ENCODE measurements around the gene PIK3CD. TPM values are rescaled to one million over a fixed set of nuclear protein-coding genes. Genes with fewer than 3 reads are reported as not detected.

The PIK3CD gene
- total and polyA plus RNA-seq, 2 experiments from 2014 or later: 6.6 to 32.1 TPM

GRCh38 chr1:9722378-9722749 lies 70.8 kb downstream of the PIK3CD start:
- DNase-seq (ENCODE audit: low spot score) (no peak), ATAC-seq (no peak)
- no peak for TF ChIP-seq ZNF331 (CRISPR knock-in tag; IDR thresholded peaks at IDR 0.05; ENCODE audit: low read depth)
- no peak for TF ChIP-seq ETS1 (IDR thresholded peaks at IDR 0.05)
- no peak for TF ChIP-seq POLR2AphosphoS5 (IDR thresholded peaks at IDR 0.05; ENCODE audit: low read depth)
- no peak for TF ChIP-seq REST (IDR thresholded peaks at IDR 0.05; ENCODE audit: unreplicated experiment)
- no peak for TF ChIP-seq ZNF114 (CRISPR knock-in tag; IDR thresholded peaks at IDR 0.05)
- no peak for TF ChIP-seq ZNF462 (CRISPR knock-in tag; IDR thresholded peaks at IDR 0.05)
- no peak for TF ChIP-seq STAT1 (IDR thresholded peaks at IDR 0.05; ENCODE audit: unreplicated experiment)
- no peak for TF ChIP-seq EZH2phosphoT487 (IDR thresholded peaks at IDR 0.05; ENCODE audit: unreplicated experiment)
- TF ChIP-seq CTCF (conservative IDR thresholded peaks at IDR 0.05; ENCODE audit: low read depth in 2 of 2): no peak
- no peak for TF ChIP-seq CREB1 (CRISPR knock-in tag; IDR thresholded peaks at IDR 0.05; ENCODE audit: low read depth)
- TF ChIP-seq NANOG (IDR thresholded peaks at IDR 0.05; ENCODE audit: borderline replicate concordance): no peak
- TF ChIP-seq JUNB (IDR thresholded peaks at IDR 0.05; ENCODE audit: unreplicated experiment): no peak
- TF ChIP-seq EZH2 (IDR thresholded peaks at IDR 0.05; ENCODE audit: low read depth, unreplicated experiment): no peak
- H3K4me2 ChIP-seq: no peak overlapping the region
- H4K20me1 ChIP-seq (replicated peaks; ENCODE audit: insufficient read depth): no peaks in the 10 kb centered on the region
- no peak overlapping the region for H3K4me3 Mint-ChIP-seq
- H3K4me1 Mint-ChIP-seq: peaks cover 10% of the 10 kb centered on the region
- peaks cover 11% of the 10 kb centered on the region for H3F3A ChIP-seq (replicated peaks; ENCODE audit: low read depth)
- H3K4me3 ChIP-seq: no peak overlapping the region
- H3K27ac Mint-ChIP-seq: no peak overlapping the region
- no peaks in the 10 kb centered on the region for H3K79me2 ChIP-seq (replicated peaks; ENCODE audit: insufficient read depth)
- no peaks in the 10 kb centered on the region for H3K9me2 ChIP-seq (ENCODE audit: insufficient read depth)
- H3K27me3 ChIP-seq (ENCODE audit: insufficient read depth): no peaks in the 10 kb centered on the region
- H2AFZ ChIP-seq: no peak overlapping the region
- peaks cover 18% of the 10 kb centered on the region for H3K27me3 Mint-ChIP-seq (ENCODE audit: insufficient read depth, low read depth, poor library complexity)
- H3K4me1 ChIP-seq (ENCODE audit: insufficient read depth): peaks cover 7% of the 10 kb centered on the region; the same call in 1 of the 2 replicates
- no peak overlapping the region for H3K27ac ChIP-seq (ENCODE audit: low read depth)
- no peaks in the 10 kb centered on the region for H3K36me3 ChIP-seq (ENCODE audit: insufficient read depth)
- H3K36me3 Mint-ChIP-seq (ENCODE audit: low read depth): peaks cover 39% of the 10 kb centered on the region
- H3K9me3 Mint-ChIP-seq: peaks cover 10% of the 10 kb centered on the region; the same call in 2 of the 3 replicates
